ENCODE results near the gene BOK. TPM values are rescaled to one million over a fixed set of nuclear protein-coding genes. Genes with fewer than 3 reads are reported as not detected.
"Not testable (repeated sequence)": the region's sequence is repeated elsewhere in the genome, so short reads cannot be mapped to it uniquely, and the experiment has no call there.

Gene BOK
- total RNA-seq, 1 donor from 2014 or later: 95.8 TPM

GRCh38 chr2:241571821-241572620, 13.5 kb downstream of the BOK start:
- ATAC-seq: no peak
- DNase-seq (ENCODE audit: low spot score): no peak

GRCh38 chr2:241572915-241573651, 14.5 kb downstream of the BOK start:
- DNase-seq (ENCODE audit: low spot score); ATAC-seq: not testable (repeated sequence)

- DNase-seq (ENCODE audit: low spot score): no peak
- no peak for ATAC-seq
Measured at GRCh38 chr2:241573741-241574140, 15.2 kb downstream of the BOK start.

- DNase-seq (ENCODE audit: low spot score) (no peak), ATAC-seq (peak; percentile 8)
Measured at GRCh38 chr2:241574911-241575623, 16.5 kb downstream of the BOK start.

- DNase-seq (ENCODE audit: low spot score): no peak
Measured at GRCh38 chr2:241575624-241576292, 17.2 kb downstream of the BOK start.

GRCh38 chr2:241576293-241576654, 17.7 kb downstream of the BOK start:
- ATAC-seq: peak; percentile 25
- DNase-seq (ENCODE audit: low spot score): no peak

More at GRCh38 chr2:241575624-241576292, 17.2 kb downstream of the BOK start:
- peak; percentile 18 for ATAC-seq

GRCh38 chr2:241577413-241578122, 19.0 kb downstream of the BOK start:
- DNase-seq (ENCODE audit: low spot score) (no peak), ATAC-seq (peak; percentile 3)

- no peak for DNase-seq (ENCODE audit: low spot score)
- no peak for ATAC-seq
Measured at GRCh38 chr2:241579281-241579680, 20.7 kb downstream of the BOK start.

GRCh38 chr2:241582328-241582727, 23.8 kb downstream of the BOK start:
- DNase-seq (ENCODE audit: low spot score) (no peak), ATAC-seq (no peak)

GRCh38 chr2:241582806-241583205, 24.3 kb downstream of the BOK start:
- ATAC-seq: no peak
- DNase-seq (ENCODE audit: low spot score): no peak

GRCh38 chr2:241584436-241584835, 25.9 kb downstream of the BOK start:
- no peak for ATAC-seq

GRCh38 chr2:241586564-241587264, 28.2 kb downstream of the BOK start:
- DNase-seq (ENCODE audit: low spot score): no peak
- no peak for ATAC-seq

More at GRCh38 chr2:241584436-241584835, 25.9 kb downstream of the BOK start:
- no peak for DNase-seq (ENCODE audit: low spot score)

GRCh38 chr2:241589863-241590262, 31.3 kb downstream of the BOK start:
- DNase-seq (ENCODE audit: low spot score): not testable (repeated sequence)

GRCh38 chr2:241590496-241591455, 32.2 kb downstream of the BOK start:
- DNase-seq (ENCODE audit: low spot score); ATAC-seq: not testable (repeated sequence)

More at GRCh38 chr2:241589863-241590262, 31.3 kb downstream of the BOK start:
- ATAC-seq: not testable (repeated sequence)

GRCh38 chr2:241592126-241592845, 33.7 kb downstream of the BOK start:
- DNase-seq (ENCODE audit: low spot score) (no peak), ATAC-seq (no peak)

GRCh38 chr2:241593271-241593670, 34.7 kb downstream of the BOK start:
- DNase-seq (ENCODE audit: low spot score): no peak

GRCh38 chr2:241595600-241596140, 37.1 kb downstream of the BOK start:
- ATAC-seq: peak; percentile 68
- no peak for DNase-seq (ENCODE audit: low spot score)

More at GRCh38 chr2:241593271-241593670, 34.7 kb downstream of the BOK start:
- ATAC-seq: no peak

Measured in left lobe of liver (tissue), 2 donors.